GM12801 (cell line): ENCODE data around the gene SELPLG.

Experiments used
- TF ChIP-seq, protein P1 (sequence below): IDR thresholded peaks from one replicate; pipeline ENCODE4 v1.5.1; 2011; ENCODE audit warnings: control low read depth; ENCODE audit not compliant: insufficient read length; ENCODE audit errors: extremely low read depth

Gene SELPLG

DNA sequence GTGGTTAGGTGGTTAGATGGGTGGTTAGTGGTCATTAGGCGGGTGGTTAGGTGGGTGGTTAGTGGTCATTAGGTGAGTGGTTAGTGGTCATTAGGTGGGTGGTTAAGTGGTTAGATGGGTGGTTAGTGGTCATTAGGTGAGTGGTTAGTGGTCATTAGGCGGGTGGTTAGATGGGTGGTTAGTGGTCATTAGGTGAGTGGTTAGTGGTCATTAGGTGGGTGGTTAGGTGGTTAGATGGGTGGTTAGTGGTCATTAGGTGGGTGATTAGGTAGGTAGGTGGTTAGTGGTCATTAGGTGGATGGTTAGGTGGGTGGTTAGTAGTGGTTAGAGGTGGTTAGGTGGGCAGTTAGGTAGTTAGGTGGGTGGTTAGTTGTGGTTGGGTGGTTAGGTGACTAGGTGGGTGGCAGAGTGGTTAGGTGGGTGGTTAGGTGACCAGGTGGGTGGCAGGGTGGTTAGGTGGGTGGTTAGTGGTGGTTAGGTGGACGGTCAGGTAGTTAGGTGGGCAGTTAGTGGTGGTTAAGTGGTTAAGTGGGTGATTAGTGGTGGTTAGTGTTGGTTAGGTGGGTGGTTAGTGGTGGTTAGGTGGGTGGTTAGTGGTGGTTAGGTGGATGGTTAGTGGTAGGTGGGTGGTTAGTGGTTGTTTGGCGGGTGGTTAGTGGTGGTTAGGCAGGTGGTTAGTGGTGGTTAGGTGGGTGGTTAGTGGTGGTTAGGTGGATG, 27.8 kb downstream of the SELPLG start:
- TF ChIP-seq, protein P1, sequence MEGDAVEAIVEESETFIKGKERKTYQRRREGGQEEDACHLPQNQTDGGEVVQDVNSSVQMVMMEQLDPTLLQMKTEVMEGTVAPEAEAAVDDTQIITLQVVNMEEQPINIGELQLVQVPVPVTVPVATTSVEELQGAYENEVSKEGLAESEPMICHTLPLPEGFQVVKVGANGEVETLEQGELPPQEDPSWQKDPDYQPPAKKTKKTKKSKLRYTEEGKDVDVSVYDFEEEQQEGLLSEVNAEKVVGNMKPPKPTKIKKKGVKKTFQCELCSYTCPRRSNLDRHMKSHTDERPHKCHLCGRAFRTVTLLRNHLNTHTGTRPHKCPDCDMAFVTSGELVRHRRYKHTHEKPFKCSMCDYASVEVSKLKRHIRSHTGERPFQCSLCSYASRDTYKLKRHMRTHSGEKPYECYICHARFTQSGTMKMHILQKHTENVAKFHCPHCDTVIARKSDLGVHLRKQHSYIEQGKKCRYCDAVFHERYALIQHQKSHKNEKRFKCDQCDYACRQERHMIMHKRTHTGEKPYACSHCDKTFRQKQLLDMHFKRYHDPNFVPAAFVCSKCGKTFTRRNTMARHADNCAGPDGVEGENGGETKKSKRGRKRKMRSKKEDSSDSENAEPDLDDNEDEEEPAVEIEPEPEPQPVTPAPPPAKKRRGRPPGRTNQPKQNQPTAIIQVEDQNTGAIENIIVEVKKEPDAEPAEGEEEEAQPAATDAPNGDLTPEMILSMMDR: no peak

DNA sequence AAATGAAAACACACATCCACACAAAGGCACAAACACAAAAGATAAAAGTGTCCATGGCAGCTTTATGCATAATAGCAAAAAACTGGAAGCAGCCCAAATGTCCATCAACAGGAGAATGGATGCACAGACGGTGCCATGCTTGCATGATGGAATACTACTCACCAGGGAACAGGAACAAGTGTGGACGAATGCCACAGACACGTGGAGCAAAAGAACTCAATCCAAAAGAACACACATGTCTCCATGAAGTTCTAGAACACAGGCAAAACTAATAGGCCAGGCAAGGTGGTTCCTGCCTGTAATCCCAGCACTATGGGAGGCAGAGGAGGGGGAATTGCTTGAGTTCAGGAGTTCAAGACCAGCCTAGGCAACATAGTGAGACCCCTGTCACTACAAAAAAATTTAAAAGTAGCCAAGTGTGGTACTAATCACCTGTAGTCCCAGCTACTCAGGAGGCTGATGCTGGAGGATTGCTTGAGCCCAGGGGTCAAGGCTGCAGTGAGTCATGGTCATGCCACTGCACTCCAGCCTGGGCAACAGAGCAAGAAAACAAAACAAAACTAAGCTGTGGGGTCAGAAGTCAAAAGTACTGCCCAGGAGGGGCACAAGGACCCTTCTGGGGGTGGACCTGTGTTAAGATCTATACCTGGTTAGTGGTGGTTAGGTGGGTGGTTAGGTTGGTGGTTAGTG, 28.5 kb downstream of the SELPLG start:
- TF ChIP-seq, protein P1: no peak

DNA sequence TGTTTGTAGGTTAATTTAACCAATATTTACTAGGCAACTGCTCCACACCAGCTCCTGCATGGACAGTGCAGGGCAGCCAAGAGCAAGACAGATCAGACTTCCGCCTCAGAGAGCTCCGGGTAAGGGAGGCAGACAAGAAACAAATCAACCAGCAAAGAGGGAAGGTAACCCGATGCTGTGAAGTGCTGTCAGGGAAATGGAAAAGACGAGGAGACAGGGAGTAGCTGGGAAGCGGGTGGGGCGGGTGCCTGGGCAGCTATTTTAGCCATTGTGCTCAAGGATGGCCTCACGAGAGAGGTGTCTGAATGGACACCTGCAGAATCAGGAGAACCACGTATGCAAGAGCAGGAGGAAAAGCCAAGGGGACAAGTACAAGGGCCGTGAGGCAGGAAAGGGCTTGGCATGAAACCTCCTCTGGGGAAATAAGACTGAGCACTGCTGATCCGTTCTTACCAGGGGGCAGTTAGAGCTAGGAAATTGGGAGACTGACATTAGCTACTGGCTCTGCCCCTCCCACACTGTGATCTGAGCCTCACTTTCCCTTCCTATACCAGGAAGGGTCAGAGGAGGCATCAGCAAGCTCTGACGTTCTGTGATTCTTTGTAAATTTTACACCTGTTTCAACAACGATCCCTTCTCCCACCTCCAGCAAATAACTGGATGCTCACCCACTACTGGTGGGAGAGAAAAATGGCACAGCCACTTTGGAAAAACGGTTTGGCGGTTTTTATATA, 29.3 kb downstream of the SELPLG start:
- TF ChIP-seq, protein P1: no peak

DNA sequence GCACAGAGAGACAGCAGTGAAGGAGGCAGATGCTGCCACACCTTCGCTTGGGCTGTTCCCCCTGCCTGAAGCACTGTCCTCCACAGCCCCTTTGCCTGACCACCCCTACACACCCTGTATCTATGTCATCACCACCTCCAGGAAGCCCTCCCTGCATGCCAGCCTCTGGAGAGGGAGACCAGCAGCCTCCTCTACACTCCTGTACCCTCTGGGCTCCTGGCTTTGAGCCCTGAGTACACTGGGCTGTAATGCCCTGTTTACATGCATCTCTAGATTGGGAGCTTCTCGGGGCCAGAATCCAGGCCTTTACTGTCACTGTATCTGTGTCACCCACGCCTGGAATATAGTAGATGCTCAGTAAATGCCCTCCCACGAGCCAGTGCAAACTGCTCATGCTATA, 30.0 kb downstream of the SELPLG start:
- TF ChIP-seq, protein P1: no peak

DNA sequence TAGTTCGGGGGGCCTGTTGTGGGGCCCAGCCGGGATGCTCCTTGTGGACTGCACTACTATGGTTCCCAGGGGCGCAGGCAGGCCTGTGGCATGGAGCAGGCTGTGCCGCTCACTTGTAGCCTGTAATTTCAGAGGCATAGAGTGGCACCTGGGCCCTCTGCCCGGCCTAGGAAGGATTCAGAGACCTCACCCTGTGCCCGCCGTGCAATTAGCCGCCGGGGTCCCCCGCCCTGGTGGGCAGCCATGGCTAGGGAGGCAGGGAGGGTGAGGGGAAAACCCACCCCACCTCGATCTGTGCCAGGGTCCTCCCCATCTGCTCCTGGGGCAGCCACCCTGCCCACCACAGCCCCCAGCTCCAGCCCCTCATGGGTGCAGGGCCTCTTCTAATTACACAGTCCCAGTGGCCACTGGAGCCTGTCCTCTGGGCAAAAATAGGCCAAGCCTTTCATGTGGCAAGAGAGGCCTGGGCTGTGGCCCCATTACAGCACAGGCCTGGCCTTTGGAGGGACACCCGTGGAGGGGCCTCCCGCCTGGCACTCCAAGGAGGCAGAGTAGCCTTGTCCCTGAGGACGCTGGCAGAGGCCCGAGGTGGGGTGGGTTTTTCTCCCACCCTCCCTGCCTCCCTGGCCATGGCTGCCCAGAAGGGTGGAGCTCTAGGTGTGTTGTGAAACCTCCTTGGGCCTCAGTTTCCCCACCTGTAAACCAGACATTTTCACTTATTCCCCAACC, 30.6 kb downstream of the SELPLG start:
- TF ChIP-seq, protein P1: no peak

DNA sequence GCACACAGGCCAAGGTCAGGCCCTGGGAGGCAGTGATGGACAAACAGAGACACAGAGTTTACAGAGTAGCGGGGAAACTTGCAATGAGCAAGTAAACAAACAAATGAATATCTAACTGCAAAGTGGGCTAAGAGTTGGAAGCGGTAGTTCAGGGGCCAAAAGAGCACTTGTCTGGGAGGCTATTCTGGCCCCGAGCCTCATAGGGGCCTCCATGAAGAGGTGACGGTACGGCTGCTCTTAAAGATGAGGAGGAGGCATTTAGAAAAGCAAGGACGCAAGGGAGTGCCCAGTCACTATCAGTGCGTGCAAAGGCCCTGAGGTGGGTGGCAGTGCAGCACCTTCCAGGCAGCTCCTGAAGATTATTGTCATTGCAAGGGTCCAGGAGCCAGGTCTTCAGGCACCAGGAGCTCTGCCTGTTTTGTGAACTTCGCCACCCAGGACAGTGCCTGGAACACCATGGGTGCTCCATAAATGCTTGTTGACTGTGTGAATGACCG, 31.4 kb downstream of the SELPLG start:
- TF ChIP-seq, protein P1: no peak

DNA sequence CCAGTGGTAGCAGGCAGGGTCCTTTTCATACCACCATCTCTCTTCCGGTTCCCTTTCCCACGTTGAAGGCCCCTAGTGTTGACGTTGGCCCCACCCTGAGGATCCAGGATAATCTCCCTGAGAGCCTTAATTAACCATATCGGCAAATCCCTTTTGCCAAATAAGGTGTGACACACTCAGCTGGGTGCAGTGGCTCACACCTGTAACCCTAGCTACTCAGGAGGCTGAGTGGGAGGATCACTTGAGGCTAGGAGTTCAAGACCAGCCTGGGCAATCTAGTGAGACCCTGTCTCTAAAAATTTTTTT, 33.0 kb downstream of the SELPLG start:
- TF ChIP-seq, protein P1: no peak
